ENCODE results near the gene VTA1.

DNA sequence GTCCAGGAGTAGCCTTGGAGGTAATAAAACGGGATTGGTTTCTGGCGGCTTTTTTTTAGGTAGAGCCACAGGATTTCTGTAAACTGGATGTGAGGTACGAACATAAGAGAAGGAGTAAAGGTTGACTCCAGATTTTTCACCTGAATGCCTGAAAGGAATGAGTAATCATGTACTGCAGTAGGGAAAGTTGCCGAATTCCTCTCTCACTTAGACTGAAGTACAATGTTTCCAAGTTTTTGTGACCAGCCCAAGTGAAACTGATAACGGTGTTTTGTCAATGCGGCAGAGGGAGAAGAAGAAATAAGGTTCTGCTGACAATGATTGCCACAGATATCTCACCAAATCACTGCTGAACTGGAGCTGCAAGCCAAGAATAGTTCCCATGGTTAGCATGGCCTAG is 75.0 kb downstream of the VTA1 start:
- TF ChIP-seq POLR2AphosphoS5 (IDR thresholded peaks at IDR 0.05): no peak
- TF ChIP-seq, protein P1, sequence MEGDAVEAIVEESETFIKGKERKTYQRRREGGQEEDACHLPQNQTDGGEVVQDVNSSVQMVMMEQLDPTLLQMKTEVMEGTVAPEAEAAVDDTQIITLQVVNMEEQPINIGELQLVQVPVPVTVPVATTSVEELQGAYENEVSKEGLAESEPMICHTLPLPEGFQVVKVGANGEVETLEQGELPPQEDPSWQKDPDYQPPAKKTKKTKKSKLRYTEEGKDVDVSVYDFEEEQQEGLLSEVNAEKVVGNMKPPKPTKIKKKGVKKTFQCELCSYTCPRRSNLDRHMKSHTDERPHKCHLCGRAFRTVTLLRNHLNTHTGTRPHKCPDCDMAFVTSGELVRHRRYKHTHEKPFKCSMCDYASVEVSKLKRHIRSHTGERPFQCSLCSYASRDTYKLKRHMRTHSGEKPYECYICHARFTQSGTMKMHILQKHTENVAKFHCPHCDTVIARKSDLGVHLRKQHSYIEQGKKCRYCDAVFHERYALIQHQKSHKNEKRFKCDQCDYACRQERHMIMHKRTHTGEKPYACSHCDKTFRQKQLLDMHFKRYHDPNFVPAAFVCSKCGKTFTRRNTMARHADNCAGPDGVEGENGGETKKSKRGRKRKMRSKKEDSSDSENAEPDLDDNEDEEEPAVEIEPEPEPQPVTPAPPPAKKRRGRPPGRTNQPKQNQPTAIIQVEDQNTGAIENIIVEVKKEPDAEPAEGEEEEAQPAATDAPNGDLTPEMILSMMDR (IDR thresholded peaks at IDR 0.05): no peak
- TF ChIP-seq POLR2A (IDR thresholded peaks at IDR 0.05): no peak
